OCI-LY1 (cell line): Measurements from ENCODE around the gene NKAIN2.

Experiments used
- CTCF ChIP-seq: fragments of 200-600 bp; sonication (generic), shearing (Covaris generic); IDR thresholded peaks from 2 replicates; pipeline ENCODE4 v1.5.1; 2017; ENCODE audit warnings: mild to moderate bottlenecking, antibody characterized with exemption, low read length, moderate library complexity, mixed read lengths
- EZH2 ChIP-seq: fragments of 200-600 bp; sonication (generic), shearing (Covaris generic); IDR thresholded peaks from 2 replicates; pipeline ENCODE4 v1.8.0; 2017; ENCODE audit warnings: borderline replicate concordance, mixed run types, mild to moderate bottlenecking, antibody characterized with exemption, low read length, moderate library complexity, mixed read lengths

GRCh38 chr6:123875784-123876183 is 72.1 kb downstream of the NKAIN2 start:
- TF ChIP-seq CTCF (no peak), EZH2 (no peak)
